Gastrocnemius medialis (tissue), 4 donors: ENCODE data around the gene SOWAHB.

ENCODE experiments used
- CTCF ChIP-seq, 5 experiments: fragments of 450-650 bp in 3 of 5; fragments of 200-600 bp in 2 of 5; sonication (generic) in 2 of 5; IDR thresholded peaks in 4 of 5; conservative IDR thresholded peaks in 1 of 5; 1 replicate in 4 of 5; 2 replicates in 1 of 5; pipeline ENCODE4 v1.5.1; 2016 to 2019; ENCODE audit warnings: antibody characterized with exemption in 5 of 5, mild to moderate bottlenecking in 3 of 5, moderate library complexity in 3 of 5
- POLR2A ChIP-seq, 2 donors: fragments of 450-650 bp; IDR thresholded peaks; one replicate each; pipeline ENCODE4 v1.6.1; 2017; ENCODE audit warnings: antibody characterized with exemption in 2 of 2, mild to moderate bottlenecking in 2 of 2, moderate library complexity in 2 of 2

GRCh38 chr4:76856243-76857073 lies 41.5 kb downstream of the SOWAHB start:
- TF ChIP-seq CTCF (IDR thresholded peaks at IDR 0.05 in 4 of 5, conservative IDR thresholded peaks at IDR 0.05 in 1 of 5) (no peak), POLR2A (IDR thresholded peaks at IDR 0.05) (no peak)
